Stimulated activated CD4-positive, alpha-beta T cell treated with anti-CD3 and anti-CD28 coated beads, Interleukin-4, amount 100 ng/mL, for 24 hours (primary cell): Measurements from ENCODE around the gene UMODL1.
A peak's percentile ranks its signal among the peaks of the same experiment; 100 is the strongest.
"Not testable (repeated sequence)": the region's sequence is repeated elsewhere in the genome, so short reads cannot be mapped to it uniquely, and the experiment has no call there.

ENCODE experiments used
- DNase-seq: peaks from one replicate; pipeline ENCODE4 v3.0.0-alpha.2; 2020

The UMODL1 gene

DNA sequence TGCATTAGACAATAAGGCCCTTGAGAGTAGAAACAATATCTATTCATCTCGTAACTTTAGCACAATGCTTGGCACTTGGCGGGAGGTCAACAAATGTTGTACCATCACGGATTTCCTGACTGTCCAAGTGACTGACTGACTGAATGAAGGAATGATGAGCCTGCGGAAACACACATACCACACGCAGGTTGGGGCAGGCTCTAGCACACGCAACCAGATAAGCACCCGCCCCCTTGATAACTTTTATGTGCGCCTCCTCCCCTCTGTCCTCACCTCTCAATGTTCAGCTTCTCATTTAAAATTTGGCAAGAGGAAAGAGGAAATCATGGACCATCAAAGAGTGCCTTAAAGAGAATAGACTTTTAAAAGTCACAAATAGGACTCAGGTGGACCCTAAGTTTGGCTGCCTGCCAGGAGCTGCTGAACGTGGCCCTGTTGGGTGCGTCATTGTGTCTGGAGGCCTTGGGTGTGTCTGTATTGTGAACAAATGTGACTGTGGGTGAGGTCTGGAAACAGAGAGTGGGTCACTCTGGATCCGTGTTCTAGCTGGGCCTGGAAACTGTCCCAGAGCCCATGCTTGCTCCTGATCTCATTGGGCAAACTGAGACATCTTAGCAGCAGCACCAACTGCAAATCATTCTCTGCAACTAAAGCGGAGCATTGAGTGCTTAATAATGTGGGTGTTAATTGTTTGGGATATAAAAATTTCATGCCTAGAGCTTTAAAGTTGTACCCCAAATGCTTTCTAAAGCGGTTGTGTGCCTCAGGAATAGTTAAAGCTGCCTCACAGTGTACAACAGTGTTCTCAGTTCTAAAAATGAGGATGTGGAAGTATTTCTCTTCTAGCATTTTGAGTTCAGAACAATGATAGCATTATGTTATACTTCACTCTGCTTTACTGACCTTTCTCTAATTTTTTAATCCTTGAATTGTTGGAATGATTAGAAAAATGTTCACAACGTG is 100.3 kb downstream of the UMODL1 start:
- no peak for DNase-seq

DNA sequence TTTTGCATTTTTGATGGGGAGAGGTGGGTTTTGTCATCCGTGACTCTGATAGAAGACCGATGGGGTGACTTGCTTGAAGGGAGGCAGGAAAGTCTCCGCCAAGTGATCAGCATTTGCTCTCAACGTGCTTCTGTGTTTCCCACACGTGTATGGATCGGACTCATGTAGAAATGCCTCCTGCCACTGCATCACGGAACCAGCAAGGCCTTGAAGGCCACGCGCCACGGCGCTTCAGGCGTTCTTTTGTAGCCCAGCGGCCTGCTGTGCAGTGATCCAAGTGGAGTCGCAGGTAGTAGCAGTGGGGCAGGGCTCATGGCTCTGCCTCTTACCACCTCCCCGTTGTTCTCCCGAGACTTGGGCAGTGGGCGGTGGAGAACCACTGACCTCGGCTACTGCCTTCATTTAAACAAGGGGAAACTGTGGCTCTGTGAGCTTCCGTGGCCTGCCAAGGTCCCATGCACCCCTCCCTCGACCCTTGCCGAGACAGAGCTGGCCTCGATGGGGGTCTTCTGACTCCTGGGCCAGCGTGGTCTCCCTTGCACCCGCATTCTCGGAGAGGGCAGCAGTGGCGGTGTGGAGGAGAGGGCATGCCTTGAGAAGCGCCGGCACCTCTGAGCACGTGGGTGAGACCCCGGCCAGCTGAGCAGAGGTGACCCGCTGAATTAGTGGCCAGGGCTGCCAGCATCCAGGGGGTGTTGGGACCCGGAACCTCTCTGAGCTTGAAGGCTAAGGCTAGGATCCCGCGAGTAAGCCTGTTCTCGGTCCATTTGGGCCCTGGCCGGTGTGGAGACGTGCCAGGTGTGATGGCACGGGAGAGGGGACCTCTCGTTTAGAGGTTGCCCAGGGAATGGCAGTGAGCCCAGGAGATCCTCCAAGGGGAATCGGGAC is 101.7 kb downstream of the UMODL1 start:
- DNase-seq, result no peak

DNA sequence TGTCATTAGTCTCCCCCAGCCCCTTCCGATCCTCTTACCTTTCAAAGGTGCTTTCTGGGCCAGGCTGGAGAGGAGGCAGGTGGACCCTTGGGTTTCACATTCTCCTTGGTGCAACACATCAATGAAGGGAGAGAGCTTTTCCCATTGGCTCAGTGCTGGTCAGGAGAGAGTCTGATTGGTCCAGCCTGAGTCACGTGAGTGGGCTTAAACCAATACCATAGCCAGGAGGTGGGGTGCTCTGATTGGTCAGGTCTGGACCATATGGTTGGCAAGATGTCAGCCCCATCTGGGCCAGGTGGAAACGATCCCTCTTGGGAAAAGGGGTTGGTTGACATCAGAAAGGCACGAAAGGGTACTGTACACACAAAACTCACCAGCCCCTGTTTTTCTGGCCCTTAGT is 103.1 kb downstream of the UMODL1 start:
- no peak for DNase-seq

DNA sequence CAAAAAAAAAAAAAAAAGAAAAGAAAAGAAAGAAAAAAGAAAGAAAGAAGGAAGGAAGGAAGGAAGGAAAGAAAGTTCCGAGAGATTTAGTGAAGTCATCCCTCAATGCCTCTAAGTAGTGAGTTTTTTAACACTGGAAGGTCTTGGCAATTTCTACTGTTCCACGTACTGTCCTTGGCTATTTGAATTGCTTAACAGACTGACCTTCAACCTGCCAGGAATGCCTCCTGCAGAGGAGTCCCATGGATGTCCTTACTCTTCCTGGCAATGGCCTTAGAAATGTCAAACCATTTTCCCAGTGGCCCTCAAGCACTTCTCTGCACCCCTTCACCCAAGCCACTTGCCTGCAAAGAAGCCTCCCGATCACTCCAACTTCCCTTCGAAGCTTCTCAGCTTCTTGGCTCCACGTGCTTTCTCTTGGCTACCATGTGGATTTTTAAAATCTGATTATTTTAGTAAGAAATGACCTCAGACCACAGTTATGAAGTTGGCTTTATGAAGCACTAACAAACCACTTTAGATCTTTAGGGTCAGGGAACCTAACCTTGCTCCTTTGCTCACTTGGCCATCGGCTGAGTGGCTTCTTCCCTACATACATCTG is 104.1 kb downstream of the UMODL1 start:
- DNase-seq, result no peak

DNA sequence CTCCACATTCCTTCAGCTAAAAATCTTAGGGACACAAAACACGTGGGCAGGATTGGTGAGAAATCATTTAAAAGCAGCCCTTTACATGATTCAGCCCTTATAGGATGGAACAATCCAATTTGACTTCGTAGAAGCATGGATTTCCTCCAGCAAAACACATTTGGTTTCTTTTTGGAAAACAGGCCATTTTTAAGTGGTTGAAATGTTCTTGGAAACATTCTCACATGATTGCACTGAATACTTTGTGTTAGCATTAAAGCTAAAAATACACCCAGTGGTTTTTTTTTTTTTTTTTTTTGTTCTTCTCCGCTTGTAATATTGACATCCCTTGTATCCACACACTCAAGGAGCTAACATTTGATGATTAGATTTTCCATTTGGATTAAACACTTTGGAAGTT is 105.7 kb downstream of the UMODL1 start:
- DNase-seq, result no peak

DNA sequence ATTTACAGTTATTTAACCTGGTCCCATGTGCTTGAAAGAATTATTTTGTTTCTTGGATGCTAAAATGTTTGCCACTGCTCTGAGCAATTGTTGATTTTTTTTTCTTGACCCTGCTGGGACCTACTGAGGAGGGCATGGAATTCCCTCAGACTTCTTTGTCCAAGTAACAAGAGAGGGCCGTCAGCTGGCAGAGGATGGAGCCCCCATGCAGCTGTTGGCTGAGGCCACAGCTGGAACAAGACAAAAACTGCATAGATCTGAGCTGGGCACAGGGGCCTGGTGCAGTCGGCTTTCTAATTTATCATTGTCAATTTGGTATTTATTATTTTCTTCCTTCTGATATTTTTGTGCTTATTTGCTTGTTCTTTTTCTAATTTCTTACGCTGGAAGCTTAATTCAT is 108.2 kb downstream of the UMODL1 start:
- no peak for DNase-seq

DNA sequence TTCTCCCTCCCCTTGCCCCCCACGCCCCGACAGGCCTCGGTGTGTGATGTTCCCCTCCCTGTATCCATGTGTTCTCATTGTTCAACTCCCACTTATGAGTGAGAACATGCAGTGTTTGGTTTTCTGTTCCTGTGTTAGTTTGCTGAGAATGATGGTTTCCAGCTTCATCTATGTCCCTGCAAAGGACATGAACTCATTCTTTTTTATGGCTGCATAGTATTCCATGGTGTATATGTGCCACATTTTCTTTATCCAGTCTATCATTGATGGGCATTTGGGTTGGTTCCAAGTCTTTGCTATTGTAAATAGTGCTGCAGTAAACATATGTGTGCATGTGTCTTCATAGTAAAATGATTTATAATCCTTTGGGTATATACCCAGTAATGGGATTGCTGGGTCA is 108.9 kb downstream of the UMODL1 start:
- not testable (repeated sequence) for DNase-seq

DNA sequence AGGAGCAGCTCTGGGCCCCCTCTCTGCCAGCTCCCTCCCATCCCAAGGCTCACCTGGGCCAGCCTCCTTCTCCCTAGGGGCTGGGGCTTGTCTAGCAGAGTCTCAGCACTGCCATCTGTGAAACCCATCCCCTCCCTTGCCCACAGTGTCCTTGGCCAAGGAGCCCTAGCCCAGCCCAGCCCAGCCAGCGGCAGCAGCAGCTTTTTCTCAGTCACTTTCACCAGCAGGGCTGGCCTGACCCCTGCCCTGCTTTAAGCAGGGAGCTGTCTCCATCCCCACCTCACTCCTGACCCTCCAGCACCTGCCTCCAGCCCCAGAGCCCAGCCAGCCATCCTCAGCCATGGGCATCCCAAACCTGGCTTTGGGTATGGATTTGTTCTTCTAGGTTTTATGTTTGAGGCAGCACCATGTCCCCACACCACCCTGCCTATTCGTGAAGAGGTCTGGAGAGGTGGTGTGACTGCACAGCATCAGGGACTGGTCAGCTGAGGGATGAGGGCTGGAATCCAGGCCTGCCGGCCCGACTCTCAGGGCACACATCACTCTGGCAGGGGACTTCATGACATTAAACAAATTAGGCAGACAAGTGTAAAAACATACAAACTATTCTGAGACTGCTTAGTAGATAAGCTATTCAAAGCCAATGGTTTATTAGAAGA is 111.7 kb downstream of the UMODL1 start:
- DNase-seq, result no peak

DNA sequence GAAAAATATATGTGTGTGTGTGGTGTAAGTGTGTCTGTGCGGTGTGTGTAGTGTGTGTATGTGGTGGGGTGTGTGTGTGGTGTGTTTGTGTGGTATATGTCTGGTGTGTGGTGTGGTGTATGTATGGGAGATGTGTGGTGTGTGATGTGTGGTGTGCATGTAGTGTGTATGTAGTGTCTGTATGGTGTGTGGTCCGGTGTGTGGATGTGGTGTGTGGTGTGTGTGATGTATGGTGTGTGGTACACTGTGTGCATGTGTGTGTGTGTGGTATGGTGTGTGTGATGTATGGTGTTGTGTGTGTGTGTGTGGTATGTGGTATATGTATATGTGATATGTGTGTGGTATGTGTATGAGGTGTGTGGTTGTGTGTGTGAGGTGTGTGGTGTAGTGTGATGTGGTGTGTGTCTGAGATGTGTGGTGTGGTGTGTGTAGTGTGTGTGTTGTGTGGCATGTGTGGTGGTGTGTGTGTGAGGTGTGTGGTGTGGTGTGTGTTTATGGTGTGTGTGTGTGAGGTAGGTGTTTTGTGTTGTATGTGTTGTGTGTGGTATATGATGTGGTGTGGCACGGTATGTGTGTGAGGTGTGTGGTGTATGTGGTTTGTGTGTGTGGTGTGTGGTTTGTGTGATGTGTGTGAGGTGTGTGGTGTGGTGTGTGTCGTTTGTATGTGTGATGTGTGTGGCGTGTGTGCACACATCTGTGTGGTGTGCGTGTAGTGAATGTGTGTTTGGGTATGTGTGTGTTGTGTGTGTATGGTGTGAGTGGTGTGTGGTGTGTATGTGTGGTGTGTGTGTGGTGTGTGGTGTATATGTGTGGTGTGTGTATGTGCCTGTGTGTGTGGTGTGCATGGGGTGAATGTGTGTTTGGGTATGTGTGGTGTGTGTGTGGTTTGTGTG is 112.5 kb downstream of the UMODL1 start:
- no peak for DNase-seq

DNA sequence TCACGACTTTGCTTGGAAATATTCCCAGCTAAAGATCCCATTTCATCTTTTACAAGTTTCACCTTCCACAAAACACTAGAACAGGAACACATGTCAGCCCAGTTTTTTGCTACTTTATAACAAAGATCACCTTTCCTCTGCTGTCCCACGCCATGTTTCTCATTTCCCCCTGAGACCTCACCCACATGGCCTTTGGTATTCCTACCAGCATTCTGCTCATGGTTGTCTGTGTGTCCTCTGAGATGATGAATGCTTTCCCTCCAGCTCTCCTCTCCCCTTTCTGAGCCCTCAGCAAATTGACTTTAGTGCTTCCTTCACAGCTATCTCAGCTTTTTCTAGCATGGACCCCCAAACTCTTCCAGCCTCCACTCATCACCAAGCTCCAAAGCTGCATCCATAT is 115.5 kb downstream of the UMODL1 start:
- DNase-seq, result no peak

DNA sequence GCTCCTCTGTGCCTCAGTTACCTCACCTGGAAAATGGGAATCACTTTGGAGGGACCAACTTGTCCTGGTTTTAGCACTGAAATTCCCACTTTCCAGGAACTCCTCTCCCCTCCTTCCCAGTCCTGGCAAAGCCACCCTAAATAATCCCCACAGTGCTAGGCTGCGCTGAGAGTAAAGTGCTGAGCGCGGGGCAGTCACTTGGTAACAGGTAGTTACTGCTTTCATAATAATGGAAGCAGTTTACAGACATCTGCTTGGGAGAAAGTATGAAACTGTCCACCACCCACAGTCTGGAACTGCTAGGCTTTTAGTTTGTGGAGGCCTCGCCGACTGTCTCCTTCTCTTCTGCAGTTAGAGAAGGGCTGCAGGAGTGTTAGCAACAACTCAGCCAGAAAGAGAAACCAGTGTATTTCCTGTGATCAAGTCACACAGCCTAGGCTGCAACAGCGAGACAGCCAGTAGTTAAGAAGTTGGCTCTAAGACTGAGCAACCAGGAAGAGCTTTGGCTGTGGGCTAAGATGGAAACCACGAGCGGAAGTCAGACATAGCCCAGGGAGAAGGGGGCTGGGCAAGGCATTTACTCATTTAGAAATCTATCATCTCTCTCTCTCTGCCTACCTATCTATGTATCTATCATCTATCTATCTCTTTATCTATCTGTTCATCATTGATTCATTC is 117.0 kb downstream of the UMODL1 start:
- peak; percentile 79 for DNase-seq

DNA sequence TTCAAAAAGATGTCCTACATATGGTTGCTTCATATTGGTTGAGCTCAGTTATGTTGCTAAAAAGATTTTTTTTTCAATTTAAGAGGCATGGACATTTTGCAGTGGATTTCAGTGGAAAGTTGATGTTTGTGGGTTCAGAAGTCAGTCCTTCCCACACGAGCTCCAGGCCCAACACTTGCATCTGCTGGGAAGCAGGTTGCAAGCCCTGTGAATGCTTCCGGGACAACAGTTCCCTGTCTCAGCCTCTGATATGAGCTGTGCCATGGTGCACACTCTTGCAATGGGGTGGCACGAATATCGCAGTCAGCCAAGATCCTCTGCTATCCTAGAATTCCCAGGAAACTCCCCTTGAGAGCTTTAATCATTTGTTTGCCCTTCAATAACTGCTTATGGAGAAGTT is 117.5 kb downstream of the UMODL1 start:
- DNase-seq, result no peak

DNA sequence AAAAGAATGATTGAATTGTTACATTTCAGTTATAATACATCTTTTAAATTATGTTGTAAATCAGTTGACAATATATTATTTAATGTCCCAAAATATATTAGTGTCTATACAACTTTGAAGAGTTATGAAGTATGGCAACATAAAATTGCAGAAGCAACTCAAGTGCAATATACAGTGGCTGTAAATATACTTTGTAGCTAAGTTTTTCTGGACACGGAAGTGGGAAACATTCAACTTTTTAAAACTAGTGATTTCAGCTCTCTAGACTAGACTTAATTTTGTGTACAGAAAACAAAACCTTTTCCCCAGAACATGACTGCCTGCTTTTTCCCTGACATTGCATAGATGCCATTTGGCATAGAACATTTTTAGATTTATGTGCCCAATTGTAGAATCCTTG is 118.3 kb downstream of the UMODL1 start:
- no peak for DNase-seq

DNA sequence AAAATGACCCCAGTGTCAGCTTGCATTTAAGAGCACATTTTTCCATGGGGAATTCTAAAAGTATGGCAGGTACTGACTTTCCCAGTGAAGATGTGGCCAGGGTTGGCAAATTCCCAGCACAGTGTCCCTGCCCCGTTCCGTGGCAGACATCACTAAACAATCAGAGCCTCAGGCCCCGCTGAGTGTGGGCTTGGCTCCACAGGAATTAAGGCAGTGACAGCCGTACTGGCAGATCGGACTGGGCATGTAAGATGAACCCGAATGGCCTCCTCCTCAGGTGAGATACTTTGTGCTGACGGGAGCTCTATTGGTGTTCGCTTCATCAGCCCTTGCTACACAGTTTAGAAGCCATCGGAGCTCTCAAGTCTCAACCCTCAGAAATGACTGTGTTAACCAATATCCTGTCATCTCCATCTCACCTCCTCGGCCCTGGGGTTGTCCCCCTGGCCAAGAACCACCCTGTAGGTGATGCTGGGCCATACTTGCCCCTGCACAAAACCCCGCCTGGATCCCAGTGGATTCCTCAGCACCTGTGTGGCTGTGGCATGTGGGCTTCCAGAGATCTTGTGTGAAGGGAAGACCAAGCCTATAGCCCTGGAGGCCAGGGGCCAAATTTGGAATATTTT is 118.9 kb downstream of the UMODL1 start:
- no peak for DNase-seq

DNA sequence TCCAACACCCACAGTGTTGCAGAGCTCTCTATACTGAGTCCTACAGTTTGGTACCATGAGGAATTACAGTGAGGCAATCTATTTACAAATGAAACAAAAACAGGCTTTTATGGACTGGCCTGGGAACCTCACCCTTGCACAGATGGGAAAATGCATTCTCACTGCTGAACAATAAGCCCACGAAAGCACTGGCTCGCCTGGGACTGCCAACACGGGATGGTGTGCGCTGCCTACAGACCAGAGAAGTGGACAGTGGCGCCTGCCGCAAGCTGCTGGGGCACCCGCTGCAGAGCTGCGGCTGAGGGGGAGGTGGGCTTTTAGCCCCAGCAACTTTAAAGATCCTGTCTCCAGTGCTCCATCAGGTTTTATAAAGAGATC is 119.4 kb downstream of the UMODL1 start:
- DNase-seq, result no peak

DNA sequence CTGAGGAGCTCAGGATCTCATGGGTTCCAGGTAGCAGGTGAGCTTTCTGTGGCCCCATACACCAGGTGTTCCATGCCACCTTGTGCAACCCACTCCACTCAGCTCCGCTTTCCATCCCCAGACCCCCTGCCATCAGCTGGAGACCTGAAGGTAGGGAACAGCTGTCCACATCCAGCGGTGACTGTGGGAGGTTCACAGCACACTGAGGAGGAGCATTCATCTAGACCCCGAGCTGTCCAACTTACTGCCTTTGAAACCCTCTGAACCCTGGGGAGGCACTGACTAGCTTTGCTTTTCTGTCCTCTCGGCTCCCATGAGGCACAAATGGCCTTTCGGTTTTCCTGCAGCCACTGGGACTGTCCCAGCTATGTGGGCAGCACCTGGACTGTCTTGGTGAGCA is 119.9 kb downstream of the UMODL1 start:
- no peak for DNase-seq

DNA sequence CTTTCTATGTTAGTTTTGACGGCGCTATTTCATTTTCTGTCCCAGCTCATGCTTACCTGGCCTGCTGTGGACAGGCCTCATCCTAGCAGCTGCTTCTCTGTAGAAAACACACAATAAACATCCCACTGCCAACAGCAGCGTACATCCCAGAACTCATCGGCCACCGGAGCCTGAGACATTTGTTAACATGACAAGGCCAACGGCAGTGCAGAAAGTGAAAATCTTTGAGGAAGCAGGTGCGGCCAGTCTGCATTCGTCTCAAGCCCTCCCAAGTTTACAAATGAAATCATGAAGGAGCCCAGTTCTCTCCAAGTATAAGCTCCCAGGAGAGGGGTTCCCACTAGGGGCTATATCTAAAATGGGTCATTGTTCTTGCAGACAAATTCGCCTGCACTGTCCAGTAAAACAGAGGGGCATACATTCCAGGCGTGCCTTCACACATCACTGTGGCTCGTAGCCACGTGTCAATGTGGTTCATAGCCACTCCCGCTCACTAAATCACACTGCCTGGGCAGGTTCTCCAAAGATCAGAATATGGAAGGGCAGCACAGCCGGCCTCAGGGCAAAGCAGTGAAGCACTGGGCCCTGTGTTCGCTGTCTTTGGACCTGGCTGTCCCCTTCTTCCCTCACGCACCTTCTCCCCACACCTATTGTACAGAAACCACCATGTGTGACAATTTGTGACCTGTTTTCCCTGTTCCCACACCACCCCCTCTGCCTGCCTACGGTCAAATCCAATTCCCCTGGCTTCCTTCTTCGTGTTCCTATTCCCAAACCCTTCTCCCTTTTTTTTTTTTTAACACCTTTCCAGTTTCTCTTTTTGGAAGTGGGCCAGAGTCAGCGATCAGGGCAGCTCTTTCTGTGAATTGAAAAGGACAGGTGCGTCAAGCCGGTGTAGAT is 120.8 kb downstream of the UMODL1 start:
- no peak for DNase-seq
